HG03521 (cell line): ENCODE results near the gene EFCAB9.
A peak's percentile ranks its signal among the peaks of the same experiment; 100 is the strongest.

Source experiments
- ATAC-seq: cut with Tn5 transposase; IDR thresholded peaks from one replicate; pipeline ENCODE4 v1.9.1; 2021; ENCODE audit warnings: mild to moderate bottlenecking, moderate library complexity; ENCODE audit not compliant: unreplicated experiment

EFCAB9 gene

GRCh38 chr5:172165465-172165864, 28.5 kb upstream of the EFCAB9 start:
- ATAC-seq, result no peak

- no peak for ATAC-seq
These were observed 27.7 kb upstream of the EFCAB9 start for GRCh38 chr5:172166030-172166826.

GRCh38 chr5:172167895-172168294, 26.1 kb upstream of the EFCAB9 start:
- ATAC-seq, result no peak

- no peak for ATAC-seq
These were observed 25.7 kb upstream of the EFCAB9 start for GRCh38 chr5:172168311-172168710.

- ATAC-seq, result no peak
These were observed 24.8 kb upstream of the EFCAB9 start for GRCh38 chr5:172169216-172169615.

- no peak for ATAC-seq
These were observed 23.7 kb upstream of the EFCAB9 start for GRCh38 chr5:172170251-172170701.

GRCh38 chr5:172171118-172171517, 22.9 kb upstream of the EFCAB9 start:
- ATAC-seq, result no peak

- no peak for ATAC-seq
These were observed 20.9 kb upstream of the EFCAB9 start for GRCh38 chr5:172172912-172173563.

GRCh38 chr5:172173564-172174153, 20.3 kb upstream of the EFCAB9 start:
- ATAC-seq, result no peak

GRCh38 chr5:172175263-172175719, 18.7 kb upstream of the EFCAB9 start:
- ATAC-seq, result peak; percentile 50

- ATAC-seq, result no peak
These were observed 16.8 kb upstream of the EFCAB9 start for GRCh38 chr5:172177176-172177575.

- no peak for ATAC-seq
These were observed 15.5 kb upstream of the EFCAB9 start for GRCh38 chr5:172178301-172178987.

GRCh38 chr5:172178991-172179989, 14.7 kb upstream of the EFCAB9 start:
- no peak for ATAC-seq

- no peak for ATAC-seq
These were observed 13.0 kb upstream of the EFCAB9 start for GRCh38 chr5:172180936-172181335.

- no peak for ATAC-seq
These were observed 11.7 kb upstream of the EFCAB9 start for GRCh38 chr5:172182291-172182690.

GRCh38 chr5:172183881-172184280, 10.1 kb upstream of the EFCAB9 start:
- ATAC-seq, result no peak

GRCh38 chr5:172185096-172185461, 8.9 kb upstream of the EFCAB9 start:
- no peak for ATAC-seq

GRCh38 chr5:172186114-172186695, 7.8 kb upstream of the EFCAB9 start:
- no peak for ATAC-seq

- ATAC-seq, result peak; percentile 19
These were observed 6.6 kb upstream of the EFCAB9 start for GRCh38 chr5:172187118-172188032.
